Measurements from ENCODE around the gene PSMD9.
"Not testable (repeated sequence)": the region's sequence is repeated elsewhere in the genome, so short reads cannot be mapped to it uniquely, and the experiment has no call there.

PSMD9 gene

GRCh38 chr12:121926874-121927706 is 38.5 kb downstream of the PSMD9 start:
- no peak for DNase-seq (ENCODE audit: low read depth)

GRCh38 chr12:121927813-121928212 is 39.2 kb downstream of the PSMD9 start:
- no peak for DNase-seq (ENCODE audit: low read depth)

GRCh38 chr12:121929545-121929944 is 41.0 kb downstream of the PSMD9 start:
- DNase-seq (ENCODE audit: low read depth), result not testable (repeated sequence)

GRCh38 chr12:121930862-121931261 is 42.3 kb downstream of the PSMD9 start:
- DNase-seq (ENCODE audit: low read depth), result no peak

- DNase-seq (ENCODE audit: low read depth), result no peak
Observed at GRCh38 chr12:121932176-121932536, 43.6 kb downstream of the PSMD9 start.

GRCh38 chr12:121932914-121933521 is 44.4 kb downstream of the PSMD9 start:
- DNase-seq (ENCODE audit: low read depth), result no peak

GRCh38 chr12:121933522-121934308 is 45.1 kb downstream of the PSMD9 start:
- no peak for DNase-seq (ENCODE audit: low read depth)

- DNase-seq (ENCODE audit: low read depth), result no peak
Observed at GRCh38 chr12:121934309-121934664, 45.7 kb downstream of the PSMD9 start.

GRCh38 chr12:121937654-121938053 is 49.1 kb downstream of the PSMD9 start:
- no peak for DNase-seq (ENCODE audit: low read depth)

GRCh38 chr12:121939186-121939585 is 50.6 kb downstream of the PSMD9 start:
- no peak for DNase-seq (ENCODE audit: low read depth)

GRCh38 chr12:121939992-121940766 is 51.6 kb downstream of the PSMD9 start:
- DNase-seq (ENCODE audit: low read depth), result no peak

- DNase-seq (ENCODE audit: low read depth), result no peak
Observed at GRCh38 chr12:121942145-121942718, 53.6 kb downstream of the PSMD9 start.

- DNase-seq (ENCODE audit: low read depth), result no peak
Observed at GRCh38 chr12:121943926-121944325, 55.3 kb downstream of the PSMD9 start.

- DNase-seq (ENCODE audit: low read depth), result no peak
Observed at GRCh38 chr12:121946313-121947025, 57.9 kb downstream of the PSMD9 start.

- no peak for DNase-seq (ENCODE audit: low read depth)
Observed at GRCh38 chr12:121947981-121948380, 59.4 kb downstream of the PSMD9 start.

GRCh38 chr12:121949648-121950397 is 61.2 kb downstream of the PSMD9 start:
- DNase-seq (ENCODE audit: low read depth), result no peak

GRCh38 chr12:121953117-121953692 is 64.6 kb downstream of the PSMD9 start:
- DNase-seq (ENCODE audit: low read depth), result no peak

GRCh38 chr12:121953695-121954094 is 65.1 kb downstream of the PSMD9 start:
- no peak for DNase-seq (ENCODE audit: low read depth)

- no peak for DNase-seq (ENCODE audit: low read depth)
Observed at GRCh38 chr12:121955258-121956237, 67.0 kb downstream of the PSMD9 start.
